Fibroblast of pulmonary artery (primary cell): ENCODE results near the gene DAB1.

ENCODE experiments used
- DNase-seq: peaks from one replicate; pipeline ENCODE4 v3.0.0-alpha.2; 2010; ENCODE audit warnings: low read depth
- H3K4me3 ChIP-seq: replicated peaks from 2 replicates; pipeline ENCODE4 v1.5.1; 2011; ENCODE audit warnings: low read depth, mild to moderate bottlenecking, control low read depth, low read length, moderate library complexity
- CTCF ChIP-seq: IDR thresholded peaks from 2 replicates; pipeline ENCODE4 v1.5.1; 2011; ENCODE audit warnings: mild to moderate bottlenecking, control low read depth, low read length, inconsistent platforms; ENCODE audit errors: missing control alignments

DAB1 gene

GRCh38 chr1:57258557-57259325 lies 165.1 kb downstream of the DAB1 start:
- no peak for DNase-seq
- H3K4me3 ChIP-seq, result no peak overlapping the region
- TF ChIP-seq CTCF, result no peak

- no peak overlapping the region for H3K4me3 ChIP-seq
- no peak for TF ChIP-seq CTCF
- no peak for DNase-seq
Observed at GRCh38 chr1:57255945-57256344, 167.9 kb downstream of the DAB1 start.

GRCh38 chr1:57254022-57254421 lies 169.8 kb downstream of the DAB1 start:
- TF ChIP-seq CTCF, result no peak
- DNase-seq, result no peak

GRCh38 chr1:57252597-57253294 lies 171.1 kb downstream of the DAB1 start:
- no peak for TF ChIP-seq CTCF
- no peak for DNase-seq

More at GRCh38 chr1:57254022-57254421, 169.8 kb downstream of the DAB1 start:
- no peak overlapping the region for H3K4me3 ChIP-seq

GRCh38 chr1:57250021-57250420 lies 173.8 kb downstream of the DAB1 start:
- H3K4me3 ChIP-seq, result no peak overlapping the region
- no peak for DNase-seq
- no peak for TF ChIP-seq CTCF

More at GRCh38 chr1:57252597-57253294, 171.1 kb downstream of the DAB1 start:
- H3K4me3 ChIP-seq, result no peak overlapping the region

GRCh38 chr1:57249511-57249910 lies 174.3 kb downstream of the DAB1 start:
- no peak for DNase-seq
- no peak for TF ChIP-seq CTCF
- no peak overlapping the region for H3K4me3 ChIP-seq

GRCh38 chr1:57248830-57249229 lies 175.0 kb downstream of the DAB1 start:
- DNase-seq, result no peak
- no peak for TF ChIP-seq CTCF
- H3K4me3 ChIP-seq, result no peak overlapping the region
